HepG2 (cell line): ENCODE measurements around the gene GNA14. TPM values are rescaled to one million over a fixed set of nuclear protein-coding genes. Genes with fewer than 3 reads are reported as not detected.

Source experiments
- ATAC-seq: fragments of 200-7000 bp; cut with Tn5 transposase; 3 replicates; pipeline ENCODE4 v1.9.1; 2020; ENCODE audit warnings: mild to moderate bottlenecking, moderate library complexity
- BruUV-seq: library from RNA; stranded (reverse); fragments of 400-500 nt; replicated peaks from 2 replicates; lab custom pipeline; 2021; lab: Mats Ljungman, UMichigan
- CTCF ChIA-PET: fragments of 300-600 bp; formaldehyde crosslinking; extraction: SDS; loops from one replicate; lab custom pipeline; 2021; ENCODE audit warnings: low total read pairs, inconsistent platforms, low intra/inter-chr PET ratio; lab: Yijun Ruan, JAX
- POLR2A ChIA-PET: fragments of 350-600 bp; sonication (Branson Sonifier 250); formaldehyde crosslinking; loops from one replicate; lab custom pipeline; 2020; ENCODE audit warnings: antibody characterized with exemption, inconsistent platforms; lab: Yijun Ruan, JAX
- DNase-seq: peaks from one replicate; pipeline ENCODE4 v3.0.0-alpha.2; 2015; ENCODE audit warnings: low spot score
- FAIRE-seq: peaks from 3 replicates; lab custom pipeline; 2011; peaks lifted over from hg19 to GRCh38; lab: Jason Lieb, UNC
- H2AFZ ChIP-seq: one replicate; pipeline ENCODE4 v1.6.1; 2011; ENCODE audit warnings: low read length, inconsistent platforms
- H3K27ac ChIP-seq: fragments of 300-600 bp; 3 replicates; pipeline ENCODE4 v1.8.0; 2011; ENCODE audit warnings: mixed run types, mild to moderate bottlenecking, mixed read lengths, low read length, inconsistent platforms; ENCODE audit not compliant: insufficient read depth; ENCODE audit errors: extremely low read length
- H3K27me3 ChIP-seq, 2 experiments: fragments of 200-600 bp in 1 of 2; 2 replicates in 1 of 2; 3 replicates in 1 of 2; pipeline versions ENCODE4 v1.6.0 to v1.8.0; 2011; ENCODE audit warnings: low read length in 2 of 2, mild to moderate bottlenecking in 2 of 2, moderate library complexity in 2 of 2, inconsistent platforms in 1 of 2; ENCODE audit not compliant: insufficient read depth in 2 of 2, control insufficient read depth in 1 of 2
- H3K36me3 ChIP-seq, 2 experiments: fragments of 200-600 bp in 1 of 2; replicated peaks in 1 of 2; 2 replicates in 1 of 2; 3 replicates in 1 of 2; pipeline versions ENCODE4 v1.5.1 to v1.8.0; 2011; ENCODE audit warnings: low read length in 2 of 2, inconsistent platforms in 1 of 2; ENCODE audit not compliant: insufficient read depth in 2 of 2, control insufficient read depth in 1 of 2
- H3K4me1 ChIP-seq: 2 replicates; pipeline ENCODE4 v1.5.1; 2012; ENCODE audit warnings: low read length, inconsistent platforms; ENCODE audit not compliant: insufficient read depth
- H3K4me2 ChIP-seq: 2 replicates; pipeline ENCODE4 v1.6.0; 2011; ENCODE audit warnings: low read depth, low read length, inconsistent platforms
- H3K4me3 ChIP-seq, 3 experiments: fragments of 200-600 bp in 1 of 3; sonication (generic), shearing (Covaris generic) in 1 of 3; replicated peaks in 1 of 3; 2 replicates each; pipeline ENCODE4 v1.5.1; 2011 to 2016; ENCODE audit warnings: low read length in 3 of 3, inconsistent platforms in 2 of 3, low read depth in 2 of 3, mild to moderate bottlenecking in 2 of 3, control low read depth in 1 of 3, mixed read lengths in 1 of 3; ENCODE audit not compliant: insufficient read depth in 1 of 3
- H3K79me2 ChIP-seq: one replicate; pipeline ENCODE4 v1.6.1; 2011; ENCODE audit warnings: low read length, inconsistent platforms; ENCODE audit not compliant: insufficient read depth
- H3K9ac ChIP-seq: 2 replicates; pipeline ENCODE4 v1.6.0; 2011; ENCODE audit warnings: mild to moderate bottlenecking, low read depth, low read length, inconsistent platforms; ENCODE audit not compliant: insufficient read depth
- H3K9me3 ChIP-seq: 2 replicates; pipeline ENCODE4 v1.5.1; 2012; ENCODE audit warnings: mild to moderate bottlenecking, low read length
- H4K20me1 ChIP-seq: 2 replicates; pipeline ENCODE4 v1.6.0; 2011; ENCODE audit warnings: inconsistent platforms, mild to moderate bottlenecking, low read length, moderate library complexity; ENCODE audit not compliant: insufficient read depth
- RAD51 ChIP-seq: fragments of 450-650 bp; IDR thresholded peaks from 2 replicates; pipeline ENCODE4 v1.6.1; 2016; ENCODE audit warnings: borderline replicate concordance
- TCF7 ChIP-seq: sonication (generic); IDR thresholded peaks from 2 replicates; pipeline ENCODE4 v1.6.1; 2016; ENCODE audit warnings: antibody characterized with exemption, low read depth
- ZFX ChIP-seq: sonication (generic); formaldehyde crosslinking; IDR thresholded peaks from 2 replicates; pipeline ENCODE4 v1.4.0; 2020; ENCODE audit warnings: mild to moderate bottlenecking, low read depth, missing genetic modification reagents, moderate library complexity
- ZNF207 ChIP-seq: fragments of 450-650 bp; IDR thresholded peaks from 2 replicates; pipeline ENCODE4 v1.6.1; 2016; ENCODE audit warnings: antibody characterized with exemption, borderline replicate concordance
- ZNF296 ChIP-seq: sonication (generic); formaldehyde crosslinking; conservative IDR thresholded peaks from 2 replicates; pipeline ENCODE4 v1.5.0; 2020; ENCODE audit warnings: mild to moderate bottlenecking, missing genetic modification reagents
- WGBS: methylation state at CpG from one replicate; pipeline ENCODE4 v1.1.6; 2017; ENCODE audit warnings: low lambda C conversion rate; 5-methylcytosine and 5-hydroxymethylcytosine counted together
- in situ Hi-C: cut with HindIII; loops from 2 replicates; pipeline ENCODE4 v1.10.0; 2017; ENCODE audit warnings: low pct_unique_long_range_greater_than_20kb; ENCODE audit not compliant: extremely low pct_ligation_motif_present
- intact Hi-C: fragments of 100-400 bp; cut with micrococcal nuclease; formaldehyde crosslinking; loops from one replicate; pipeline ENCODE4 v1.10.0; 2022; ENCODE audit not compliant: unreplicated experiment
- polyA plus RNA-seq, 8 experiments: library from polyadenylated mRNA; depleted of rRNA in 3 of 8; stranded (reverse) in 7 of 8; unstranded in 1 of 8; fragments of >200 nt; fragmentation: Illumina TruSeq in 4 of 8; extraction: Trizol in 4 of 8; gene quantifications; 2 replicates each; pipeline versions ENCODE4 v1.2.1 to v1.2.3, GENCODE V29; 2011 to 2016; ENCODE audit warnings: low read depth in 4 of 8, missing spikeins in 1 of 8, mixed read lengths in 1 of 8; ENCODE audit not compliant: insufficient read depth in 1 of 8
- total RNA-seq, 5 experiments: library from RNA; depleted of rRNA; stranded (reverse); fragments of >200 nt; fragmentation: Illumina TruSeq; extraction: Trizol; gene quantifications; 2 replicates each; pipeline ENCODE4 v1.2.3, GENCODE V29; 2016; ENCODE audit warnings: low read depth in 1 of 5
- TF ChIP-seq, protein P1 (sequence below): sonication (generic); formaldehyde crosslinking; IDR thresholded peaks from 2 replicates; pipeline ENCODE4 v1.8.1; 2023; ENCODE audit warnings: missing genetic modification reagents, mild to moderate bottlenecking, borderline replicate concordance
- TF ChIP-seq, protein P2 (sequence below): sonication (generic); formaldehyde crosslinking; IDR thresholded peaks from 2 replicates; pipeline ENCODE4 v1.4.0; 2020; ENCODE audit warnings: mild to moderate bottlenecking, missing genetic modification reagents
- TF ChIP-seq, protein P3 (sequence below): sonication (generic); formaldehyde crosslinking; IDR thresholded peaks from 2 replicates; pipeline ENCODE4 v1.9.0; 2021; ENCODE audit warnings: missing genetic modification reagents, mild to moderate bottlenecking, borderline replicate concordance

Gene GNA14
- total and polyA plus RNA-seq, 2 of the 13 experiments (the other 11 are each of a cell fraction or from before 2014, with no cell fraction given) = not detected

- ChIA-PET CTCF (no interaction called here), POLR2A (no interaction called here)
- no peak overlapping the region for H3K27ac ChIP-seq
- H2AFZ ChIP-seq = no peak overlapping the region
- peaks cover 0 to 12% of the 10 kb centered on the region in 2 experiments; a peak in 1 of 5 replicates for H3K36me3 ChIP-seq
- intact Hi-C loops = no loop called here
- no peaks in the 10 kb centered on the region for H3K9me3 ChIP-seq
- DNase-seq (no peak), FAIRE-seq (no peak), ATAC-seq (no peak)
- no peak overlapping the region for H3K9ac ChIP-seq
- in situ Hi-C loops = no loop called here
- WGBS = 42% methylated on average over 1 of the region's 1 CpG
- no peaks in the 10 kb centered on the region for H3K4me1 ChIP-seq
- BruUV-seq = no TSS peak
- no peaks in the 10 kb centered on the region for H4K20me1 ChIP-seq
- TF ChIP-seq RAD51 = no peak
- TF ChIP-seq ZNF296 = no peak
- TF ChIP-seq TCF7 = no peak
- TF ChIP-seq ZNF207 = no peak
- TF ChIP-seq, protein P1, sequence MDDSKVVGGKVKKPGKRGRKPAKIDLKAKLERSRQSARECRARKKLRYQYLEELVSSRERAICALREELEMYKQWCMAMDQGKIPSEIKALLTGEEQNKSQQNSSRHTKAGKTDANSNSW (CRISPR knock-in tag) = no peak
- no peak for TF ChIP-seq ZFX (CRISPR knock-in tag)
- TF ChIP-seq, protein P2, sequence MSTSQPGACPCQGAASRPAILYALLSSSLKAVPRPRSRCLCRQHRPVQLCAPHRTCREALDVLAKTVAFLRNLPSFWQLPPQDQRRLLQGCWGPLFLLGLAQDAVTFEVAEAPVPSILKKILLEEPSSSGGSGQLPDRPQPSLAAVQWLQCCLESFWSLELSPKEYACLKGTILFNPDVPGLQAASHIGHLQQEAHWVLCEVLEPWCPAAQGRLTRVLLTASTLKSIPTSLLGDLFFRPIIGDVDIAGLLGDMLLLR (CRISPR knock-in tag) = no peak
- TF ChIP-seq, protein P3, sequence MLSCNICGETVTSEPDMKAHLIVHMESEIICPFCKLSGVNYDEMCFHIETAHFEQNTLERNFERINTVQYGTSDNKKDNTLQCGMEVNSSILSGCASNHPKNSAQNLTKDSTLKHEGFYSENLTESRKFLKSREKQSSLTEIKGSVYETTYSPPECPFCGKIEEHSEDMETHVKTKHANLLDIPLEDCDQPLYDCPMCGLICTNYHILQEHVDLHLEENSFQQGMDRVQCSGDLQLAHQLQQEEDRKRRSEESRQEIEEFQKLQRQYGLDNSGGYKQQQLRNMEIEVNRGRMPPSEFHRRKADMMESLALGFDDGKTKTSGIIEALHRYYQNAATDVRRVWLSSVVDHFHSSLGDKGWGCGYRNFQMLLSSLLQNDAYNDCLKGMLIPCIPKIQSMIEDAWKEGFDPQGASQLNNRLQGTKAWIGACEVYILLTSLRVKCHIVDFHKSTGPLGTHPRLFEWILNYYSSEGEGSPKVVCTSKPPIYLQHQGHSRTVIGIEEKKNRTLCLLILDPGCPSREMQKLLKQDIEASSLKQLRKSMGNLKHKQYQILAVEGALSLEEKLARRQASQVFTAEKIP (CRISPR knock-in tag) = no peak
- no peaks in the 10 kb centered on the region for H3K79me2 ChIP-seq
- no peaks in the 10 kb centered on the region for H3K27me3 ChIP-seq
- H3K4me2 ChIP-seq = no peak overlapping the region
- H3K4me3 ChIP-seq = no peak overlapping the region
Measured at GRCh38 chr9:77386187-77386586, 261.9 kb downstream of the GNA14 start.
